Natural killer cell (primary cell): ENCODE measurements around the gene CSNK2A1. TPM values are rescaled to one million over a fixed set of nuclear protein-coding genes. Genes with fewer than 3 reads are reported as not detected.
A peak's percentile ranks its signal among the peaks of the same experiment; 100 is the strongest.

ENCODE experiments used
- ATAC-seq, 3 donors: fragments of 150-1000 bp in 2 of 3; fragments of 200-7000 bp in 1 of 3; cut with Tn5 transposase; 1 replicate in 1 of 3; 2 replicates in 2 of 3; pipeline ENCODE4 v1.10.0; 2021; ENCODE audit warnings: mild to moderate bottlenecking in 2 of 3, moderate library complexity in 2 of 3
- DNase-seq, 2 donors: peaks; one replicate each; pipeline versions ENCODE4 v3.0.0 to v3.0.0-alpha.2; 2013 to 2021; ENCODE audit warnings: mixed read lengths in 1 of 2
- H3K27ac ChIP-seq: one replicate; pipeline ENCODE4 v1.5.1; 2013; ENCODE audit warnings: mild to moderate bottlenecking, low read length
- H3K27me3 ChIP-seq: one replicate; pipeline ENCODE4 v1.6.1; 2013; ENCODE audit warnings: low read length; ENCODE audit not compliant: control insufficient read depth, insufficient read depth
- H3K36me3 ChIP-seq: one replicate; pipeline ENCODE4 v1.6.1; 2013; ENCODE audit warnings: low read length; ENCODE audit not compliant: control insufficient read depth, insufficient read depth
- H3K4me1 ChIP-seq: one replicate; pipeline ENCODE4 v1.6.1; 2013; ENCODE audit warnings: low read length; ENCODE audit not compliant: control insufficient read depth, insufficient read depth
- H3K4me3 ChIP-seq: one replicate; pipeline ENCODE4 v1.5.1; 2013; ENCODE audit warnings: low read length
- H3K9me3 ChIP-seq: one replicate; pipeline ENCODE4 v1.6.1; 2013; ENCODE audit warnings: low read length; ENCODE audit not compliant: control insufficient read depth, insufficient read depth
- H3K27ac Mint-ChIP-seq, 2 donors: one replicate each; pipeline ENCODE4 v1.8.0; 2022; ENCODE audit warnings: mild to moderate bottlenecking in 2 of 2, mixed read lengths in 2 of 2, moderate library complexity in 1 of 2
- H3K27me3 Mint-ChIP-seq, 2 donors: one replicate each; pipeline ENCODE4 v1.8.0; 2022; ENCODE audit warnings: low read depth in 2 of 2, mixed read lengths in 2 of 2
- H3K36me3 Mint-ChIP-seq: one replicate; pipeline ENCODE4 v1.8.0; 2022; ENCODE audit warnings: mixed read lengths
- H3K4me1 Mint-ChIP-seq, 2 donors: one replicate each; pipeline ENCODE4 v1.8.0; 2022; ENCODE audit warnings: mixed read lengths in 2 of 2
- H3K4me3 Mint-ChIP-seq: one replicate; pipeline ENCODE4 v1.8.0; 2022; ENCODE audit warnings: mild to moderate bottlenecking, moderate library complexity, mixed read lengths
- H3K9me3 Mint-ChIP-seq, 2 donors: one replicate each; pipeline ENCODE4 v1.8.0; 2022; ENCODE audit warnings: mixed read lengths in 2 of 2
- CTCF ChIP-seq: fragments of 200-600 bp; IDR thresholded peaks from one replicate; pipeline ENCODE4 v1.8.0; 2022; ENCODE audit warnings: antibody characterized with exemption
- WGBS: methylation state at CpG from one replicate; pipeline ENCODE4 v1.1.7; 2013; ENCODE audit warnings: missing lambda C conversion rate; ENCODE audit not compliant: insufficient coverage; 5-methylcytosine and 5-hydroxymethylcytosine counted together
- intact Hi-C: fragments of 100-400 bp; cut with micrococcal nuclease; formaldehyde crosslinking; loops from one replicate; pipeline ENCODE4 v1.14.2; 2022
- total RNA-seq, 4 donors: library from RNA; stranded (reverse); fragments of 120-200 nt in 1 of 4; gene quantifications; one replicate each; pipeline versions ENCODE4 v1.2.3 to v1.2.4, GENCODE V29; 2013 to 2022

Gene CSNK2A1
- total RNA-seq, 3 donors from 2014 or later (not counting 1 experiment from before 2014, with no cell fraction given): 88.8 to 92.6 (median 88.9) TPM

- TF ChIP-seq CTCF: no peak
- intact Hi-C loops: no loop called here
- Histone ChIP-seq H3K4me3 (no peak overlapping the region), H3K4me1 (peaks cover 3% of the 10 kb centered on the region), H3K27me3 (no peaks in the 10 kb centered on the region), H3K36me3 (peaks cover 32% of the 10 kb centered on the region), H3K9me3 (no peaks in the 10 kb centered on the region), H3K27ac (no peak overlapping the region)
- DNase-seq (peak in 1 of 2 donors; percentile 38), ATAC-seq (no peak)
- Mint-ChIP-seq H3K4me1 (peaks cover 5 to 8% of the 10 kb centered on the region in 2 donors), H3K9me3 (no peaks in the 10 kb centered on the region), H3K27ac (no peak overlapping the region), H3K36me3 (peaks cover 19% of the 10 kb centered on the region), H3K4me3 (no peak overlapping the region), H3K27me3 (no peaks in the 10 kb centered on the region)
- 89% methylated on average over 1 of the region's 1 CpG for WGBS
Observed at GRCh38 chr20:481167-481566, 62.4 kb downstream of the CSNK2A1 start.

- Mint-ChIP-seq H3K27me3 (no peaks in the 10 kb centered on the region), H3K9me3 (no peaks in the 10 kb centered on the region), H3K4me1 (peaks cover 5 to 8% of the 10 kb centered on the region in 2 donors), H3K27ac (no peak overlapping the region), H3K4me3 (no peak overlapping the region), H3K36me3 (peaks cover 16% of the 10 kb centered on the region)
- no peak overlapping the region for H3K27ac ChIP-seq
- intact Hi-C loops: no loop called here
- DNase-seq (no peak), ATAC-seq (no peak)
- TF ChIP-seq CTCF: no peak
- H3K27me3 ChIP-seq: no peaks in the 10 kb centered on the region
- no peaks in the 10 kb centered on the region for H3K9me3 ChIP-seq
- H3K4me1 ChIP-seq: peaks cover 3% of the 10 kb centered on the region
- 100% methylated on average over 1 of the region's 3 CpGs for WGBS
- peaks cover 22% of the 10 kb centered on the region for H3K36me3 ChIP-seq
- no peak overlapping the region for H3K4me3 ChIP-seq
Observed at GRCh38 chr20:480044-480443, 63.5 kb downstream of the CSNK2A1 start.

- Histone ChIP-seq H3K9me3 (no peaks in the 10 kb centered on the region), H3K4me1 (peaks cover 3% of the 10 kb centered on the region), H3K4me3 (no peak overlapping the region), H3K27ac (no peak overlapping the region), H3K27me3 (no peaks in the 10 kb centered on the region), H3K36me3 (peaks cover 20% of the 10 kb centered on the region)
- no peaks in the 10 kb centered on the region for H3K9me3 Mint-ChIP-seq
- H3K36me3 Mint-ChIP-seq: peaks cover 16% of the 10 kb centered on the region
- intact Hi-C loops: loop anchor here (1.0 kb wide), 2 partner anchors 72 to 125 kb away; no protein-coding TSS in a partner anchor
- H3K27me3 Mint-ChIP-seq: no peaks in the 10 kb centered on the region
- ATAC-seq (no peak), DNase-seq (no peak)
- peak overlapping the region in 1 of 2 donors; percentile 55 for H3K27ac Mint-ChIP-seq
- no peak for TF ChIP-seq CTCF
- no peak overlapping the region for H3K4me3 Mint-ChIP-seq
- peaks cover 5 to 8% of the 10 kb centered on the region in 2 donors for H3K4me1 Mint-ChIP-seq
- no CpG with 5 or more reads among the region's 2 CpGs for WGBS
Observed at GRCh38 chr20:479487-479886, 64.1 kb downstream of the CSNK2A1 start.

DNA sequence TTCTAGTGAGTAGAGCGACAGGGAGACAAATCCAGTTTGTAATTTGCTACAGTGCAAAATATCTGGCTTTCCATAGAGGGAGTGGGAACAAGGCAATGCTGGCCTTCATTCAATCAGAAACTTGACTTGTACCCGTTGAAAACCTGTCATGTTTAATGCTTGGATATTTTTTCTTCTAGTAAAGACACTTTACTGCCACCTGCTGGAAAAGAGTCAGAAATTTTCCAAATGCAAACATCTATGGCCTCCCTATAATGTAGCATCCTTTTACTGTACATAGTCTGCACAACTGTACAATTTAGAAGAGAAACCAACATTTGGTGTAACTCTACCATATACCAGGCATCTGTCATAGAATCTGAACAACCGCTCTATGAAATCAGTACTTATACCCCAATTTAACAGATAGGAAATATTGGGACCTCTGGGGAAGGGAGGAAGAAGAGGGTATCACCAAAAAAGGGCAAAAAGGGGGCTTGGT lies 64.6 kb downstream of the CSNK2A1 start:
- Mint-ChIP-seq H3K4me1 (peaks cover 5 to 8% of the 10 kb centered on the region in 2 donors), H3K4me3 (no peak overlapping the region), H3K27ac (peak overlapping the region; percentile 4 to 55), H3K27me3 (no peaks in the 10 kb centered on the region), H3K9me3 (no peaks in the 10 kb centered on the region), H3K36me3 (peaks cover 16% of the 10 kb centered on the region)
- Histone ChIP-seq H3K9me3 (no peaks in the 10 kb centered on the region), H3K36me3 (peaks cover 15% of the 10 kb centered on the region), H3K4me3 (no peak overlapping the region), H3K27ac (no peak overlapping the region), H3K27me3 (no peaks in the 10 kb centered on the region), H3K4me1 (peaks cover 3% of the 10 kb centered on the region)
- TF ChIP-seq CTCF: peak; percentile 64
- WGBS: 50% methylated on average over 2 of the region's 3 CpGs
- ATAC-seq (peak; percentile 68 to 84 (median 69)), DNase-seq (peak in 1 of 2 donors; percentile 83)
- intact Hi-C loops: loop anchor here (1.0 kb wide), 2 partner anchors 72 to 125 kb away; no protein-coding TSS in a partner anchor
